RWPE2 (cell line): ENCODE data around the gene PRR36.
A peak's percentile ranks its signal among the peaks of the same experiment; 100 is the strongest.

Experiments used
- ATAC-seq: fragments of 200-7000 bp; cut with Tn5 transposase; 3 replicates; pipeline ENCODE4 v1.9.1; 2021; ENCODE audit warnings: low read depth
- DNase-seq: peaks from one replicate; pipeline ENCODE4 v3.0.0-alpha.2; 2020; ENCODE audit warnings: low spot score
- H3K27ac ChIP-seq: fragments of 450-650 bp; 2 replicates; pipeline ENCODE4 v1.5.1; 2017; ENCODE audit warnings: mild to moderate bottlenecking; ENCODE audit not compliant: poor library complexity, severe bottlenecking
- H3K27me3 ChIP-seq: fragments of 250-450 bp; sonication (Bioruptor Pico); 2 replicates; pipeline ENCODE4 v1.5.1; 2021; ENCODE audit warnings: mild to moderate bottlenecking, moderate library complexity; ENCODE audit not compliant: insufficient read depth, poor library complexity, severe bottlenecking
- H3K36me3 ChIP-seq: fragments of 250-450 bp; sonication (Bioruptor Pico); 2 replicates; pipeline ENCODE4 v1.5.1; 2020; ENCODE audit warnings: low read depth, mild to moderate bottlenecking, moderate library complexity
- H3K4me1 ChIP-seq: fragments of 250-450 bp; sonication (Bioruptor Pico); 2 replicates; pipeline ENCODE4 v1.5.1; 2021; ENCODE audit warnings: mild to moderate bottlenecking, moderate library complexity; ENCODE audit not compliant: insufficient read depth, poor library complexity, severe bottlenecking
- H3K4me3 ChIP-seq: fragments of 250-450 bp; sonication (Bioruptor Pico); 2 replicates; pipeline ENCODE4 v1.5.1; 2021; ENCODE audit warnings: mild to moderate bottlenecking, moderate library complexity; ENCODE audit not compliant: severe bottlenecking
- H3K9me3 ChIP-seq: fragments of 250-450 bp; sonication (Bioruptor Pico); 2 replicates; pipeline ENCODE4 v1.5.1; 2021; ENCODE audit warnings: mild to moderate bottlenecking, moderate library complexity; ENCODE audit not compliant: severe bottlenecking
- TF ChIP-seq, protein P1 (sequence below): fragments of 450-650 bp; IDR thresholded peaks from one replicate; pipeline ENCODE4 v1.5.1; 2017; ENCODE audit warnings: mild to moderate bottlenecking, moderate library complexity; ENCODE audit not compliant: poor library complexity, severe bottlenecking

The PRR36 gene

DNA sequence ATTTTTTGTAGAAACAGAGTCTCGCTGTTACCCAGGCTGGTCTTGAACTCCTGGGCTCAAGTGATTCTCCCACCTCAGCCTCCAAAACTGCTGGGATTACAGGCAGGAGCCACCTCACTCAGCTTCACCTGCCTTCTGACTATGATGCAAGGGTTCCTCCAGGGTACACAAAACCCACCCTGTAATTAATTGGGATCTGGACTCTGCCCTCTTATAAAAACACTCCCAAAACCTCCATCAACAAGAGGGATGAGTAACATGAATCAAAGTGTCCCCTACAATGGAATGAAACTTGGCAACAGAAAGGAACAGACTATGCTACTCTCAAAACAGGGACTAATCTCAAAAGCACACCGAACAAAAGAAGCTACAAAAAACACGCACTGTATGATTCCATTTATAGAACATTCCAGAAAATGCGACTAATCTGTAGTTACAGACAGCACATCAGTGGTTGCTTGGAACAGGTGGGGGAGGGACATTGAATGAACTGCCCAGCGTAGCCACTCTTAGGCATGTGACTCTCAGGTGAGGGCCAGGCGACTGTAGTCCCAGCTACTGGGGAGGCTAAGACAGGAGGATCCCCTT lies 3.2 kb upstream of the PRR36 start:
- H3K4me1 ChIP-seq: no peaks in the 10 kb centered on the region
- ATAC-seq (no peak), DNase-seq (no peak)
- H3K36me3 ChIP-seq: no peaks in the 10 kb centered on the region
- H3K27ac ChIP-seq: no peak overlapping the region
- TF ChIP-seq, protein P1, sequence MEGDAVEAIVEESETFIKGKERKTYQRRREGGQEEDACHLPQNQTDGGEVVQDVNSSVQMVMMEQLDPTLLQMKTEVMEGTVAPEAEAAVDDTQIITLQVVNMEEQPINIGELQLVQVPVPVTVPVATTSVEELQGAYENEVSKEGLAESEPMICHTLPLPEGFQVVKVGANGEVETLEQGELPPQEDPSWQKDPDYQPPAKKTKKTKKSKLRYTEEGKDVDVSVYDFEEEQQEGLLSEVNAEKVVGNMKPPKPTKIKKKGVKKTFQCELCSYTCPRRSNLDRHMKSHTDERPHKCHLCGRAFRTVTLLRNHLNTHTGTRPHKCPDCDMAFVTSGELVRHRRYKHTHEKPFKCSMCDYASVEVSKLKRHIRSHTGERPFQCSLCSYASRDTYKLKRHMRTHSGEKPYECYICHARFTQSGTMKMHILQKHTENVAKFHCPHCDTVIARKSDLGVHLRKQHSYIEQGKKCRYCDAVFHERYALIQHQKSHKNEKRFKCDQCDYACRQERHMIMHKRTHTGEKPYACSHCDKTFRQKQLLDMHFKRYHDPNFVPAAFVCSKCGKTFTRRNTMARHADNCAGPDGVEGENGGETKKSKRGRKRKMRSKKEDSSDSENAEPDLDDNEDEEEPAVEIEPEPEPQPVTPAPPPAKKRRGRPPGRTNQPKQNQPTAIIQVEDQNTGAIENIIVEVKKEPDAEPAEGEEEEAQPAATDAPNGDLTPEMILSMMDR: no peak
- H3K27me3 ChIP-seq: peaks cover 6% of the 10 kb centered on the region
- H3K4me3 ChIP-seq: no peak overlapping the region
- no peaks in the 10 kb centered on the region for H3K9me3 ChIP-seq

- Histone ChIP-seq H3K9me3 (no peaks in the 10 kb centered on the region), H3K27ac (no peak overlapping the region), H3K4me1 (peaks cover 3% of the 10 kb centered on the region), H3K36me3 (no peaks in the 10 kb centered on the region), H3K4me3 (peak overlapping the region; percentile 41), H3K27me3 (peaks cover 6% of the 10 kb centered on the region)
- TF ChIP-seq, protein P1: no peak
- ATAC-seq (no peak), DNase-seq (no peak)
These were observed 695 bp upstream of the PRR36 start for GRCh38 chr19:7874897-7875273.

GRCh38 chr19:7873304-7874075 lies 700 bp downstream of the PRR36 start:
- H3K4me1 ChIP-seq: peaks cover 3% of the 10 kb centered on the region
- no peaks in the 10 kb centered on the region for H3K9me3 ChIP-seq
- TF ChIP-seq, protein P1: no peak
- DNase-seq: peak; percentile 55
- ATAC-seq: no peak
- H3K36me3 ChIP-seq: no peaks in the 10 kb centered on the region
- H3K27ac ChIP-seq: no peak overlapping the region
- H3K4me3 ChIP-seq: peak overlapping the region; percentile 41
- peaks cover 6% of the 10 kb centered on the region for H3K27me3 ChIP-seq

DNA sequence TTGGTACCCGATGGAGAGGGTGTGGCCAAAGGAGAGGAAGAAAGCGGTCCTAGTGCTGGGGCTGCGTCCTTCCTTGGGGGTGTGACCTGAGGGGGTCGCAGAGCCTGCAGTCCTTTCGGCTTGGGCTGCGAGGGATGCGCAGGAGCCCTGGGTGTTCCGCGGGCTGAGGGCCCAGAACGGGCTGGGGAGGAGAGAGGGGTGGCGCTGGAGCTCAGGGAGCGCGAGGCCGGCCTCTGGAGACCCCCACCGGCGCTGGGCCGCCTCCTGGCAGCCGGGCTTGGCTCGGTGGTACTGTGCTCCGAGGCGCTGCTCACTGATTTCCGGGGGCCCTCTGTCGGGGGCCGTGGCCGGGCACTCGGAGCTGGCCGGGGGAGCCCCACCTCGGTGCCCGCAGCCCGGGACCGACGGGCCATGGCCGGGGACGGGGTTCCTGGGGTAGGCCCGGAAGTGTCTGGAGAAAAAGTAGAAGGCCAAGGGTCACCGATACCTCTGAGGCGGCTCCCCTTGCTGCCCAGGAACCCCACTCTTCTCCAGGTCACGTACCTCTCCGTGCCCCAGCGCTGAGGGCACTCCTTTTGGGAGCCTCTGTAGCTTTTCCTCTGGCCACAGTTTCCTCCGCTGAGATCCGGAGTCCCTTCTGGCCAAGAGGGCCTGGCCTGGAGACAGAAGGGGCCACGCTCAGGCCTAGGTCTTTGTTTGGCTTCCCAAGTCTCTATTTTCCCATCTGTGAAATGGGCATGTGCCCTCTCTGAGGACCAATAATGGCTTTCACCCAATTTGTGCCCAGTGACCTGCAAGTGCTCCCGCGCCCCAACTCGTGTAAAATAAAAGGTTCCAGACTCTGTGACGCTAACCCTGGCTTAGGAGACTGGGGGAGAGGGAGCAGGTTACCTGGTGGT lies 1.6 kb downstream of the PRR36 start:
- no peaks in the 10 kb centered on the region for H3K9me3 ChIP-seq
- ATAC-seq (no peak), DNase-seq (no peak)
- TF ChIP-seq, protein P1: no peak
- H3K4me1 ChIP-seq: peaks cover 3% of the 10 kb centered on the region
- H3K4me3 ChIP-seq: no peak overlapping the region
- H3K36me3 ChIP-seq: no peaks in the 10 kb centered on the region
- H3K27ac ChIP-seq: peak overlapping the region; percentile 58
- peaks cover 6% of the 10 kb centered on the region for H3K27me3 ChIP-seq
